ENCODE results near the gene LCA5. TPM values are rescaled to one million over a fixed set of nuclear protein-coding genes. Genes with fewer than 3 reads are reported as not detected.

LCA5 gene
- total and polyA plus RNA-seq, 7 donors = 0.23 to 10.7 (median 5.0) TPM

- no peaks in the 10 kb centered on the region for H3K27me3 ChIP-seq
- intact Hi-C loops (cut with DNase I) = no loop called here
These were observed 96.0 kb downstream of the LCA5 start for GRCh38 chr6:79441192-79441591.

GRCh38 chr6:79440598-79440997, 96.6 kb downstream of the LCA5 start:
- Histone ChIP-seq H3K9me3 (no peaks in the 10 kb centered on the region), H3K4me3 (no peak overlapping the region), H3K27me3 (no peaks in the 10 kb centered on the region), H3K36me3 (no peaks in the 10 kb centered on the region), H3K4me1 (no peaks in the 10 kb centered on the region), H3K27ac (no peak overlapping the region)
- no peak for DNase-seq
- TF ChIP-seq POLR2AphosphoS5 (IDR thresholded peaks at IDR 0.05) (no peak), CTCF (IDR thresholded peaks at IDR 0.05) (no peak), EP300 (IDR thresholded peaks at IDR 0.05) (no peak), POLR2A (IDR thresholded peaks at IDR 0.05) (no peak)
- 69 to 83% methylated on average over 1 of the region's 1 CpG for WGBS, 2 donors
- intact Hi-C loops (cut with DNase I) = no loop called here

More at GRCh38 chr6:79441192-79441591, 96.0 kb downstream of the LCA5 start:
- no peak overlapping the region for H3K4me3 ChIP-seq
- H3K27ac ChIP-seq = no peak overlapping the region
- H3K4me1 ChIP-seq = no peaks in the 10 kb centered on the region
- no peaks in the 10 kb centered on the region for H3K36me3 ChIP-seq
- no peaks in the 10 kb centered on the region for H3K9me3 ChIP-seq
- DNase-seq = no peak
- TF ChIP-seq EP300 (IDR thresholded peaks at IDR 0.05) (no peak), POLR2AphosphoS5 (IDR thresholded peaks at IDR 0.05) (no peak), CTCF (IDR thresholded peaks at IDR 0.05) (no peak), POLR2A (IDR thresholded peaks at IDR 0.05) (no peak)

- TF ChIP-seq EP300 (IDR thresholded peaks at IDR 0.05) = no peak
- no peak for TF ChIP-seq POLR2AphosphoS5 (IDR thresholded peaks at IDR 0.05)
- TF ChIP-seq POLR2A (IDR thresholded peaks at IDR 0.05) = no peak
- TF ChIP-seq CTCF (IDR thresholded peaks at IDR 0.05) = no peak
- 52 to 58% methylated on average over 2 of the region's 2 CpGs for WGBS, 2 donors
These were observed 99.2 kb downstream of the LCA5 start for GRCh38 chr6:79438030-79438429.

GRCh38 chr6:79436241-79436640, 101.0 kb downstream of the LCA5 start:
- no peaks in the 10 kb centered on the region for H3K27me3 ChIP-seq
- 42 to 74% methylated on average over 2 of the region's 2 CpGs for WGBS, 2 donors
- no peaks in the 10 kb centered on the region for H3K9me3 ChIP-seq
- no peak overlapping the region for H3K4me3 ChIP-seq
- TF ChIP-seq POLR2AphosphoS5 (IDR thresholded peaks at IDR 0.05) (no peak), CTCF (IDR thresholded peaks at IDR 0.05) (no peak), POLR2A (IDR thresholded peaks at IDR 0.05) (no peak), EP300 (IDR thresholded peaks at IDR 0.05) (no peak)
- no peaks in the 10 kb centered on the region for H3K4me1 ChIP-seq
- intact Hi-C loops (cut with DNase I) = no loop called here
- no peaks in the 10 kb centered on the region for H3K36me3 ChIP-seq
- H3K27ac ChIP-seq = no peak overlapping the region
- no peak for DNase-seq

More at GRCh38 chr6:79438030-79438429, 99.2 kb downstream of the LCA5 start:
- Histone ChIP-seq H3K4me1 (no peaks in the 10 kb centered on the region), H3K27me3 (no peaks in the 10 kb centered on the region), H3K9me3 (no peaks in the 10 kb centered on the region), H3K4me3 (no peak overlapping the region), H3K36me3 (no peaks in the 10 kb centered on the region), H3K27ac (no peak overlapping the region)
- no peak for DNase-seq
- intact Hi-C loops (cut with DNase I) = no loop called here

- Histone ChIP-seq H3K4me3 (no peak overlapping the region), H3K27ac (no peak overlapping the region), H3K36me3 (no peaks in the 10 kb centered on the region), H3K9me3 (no peaks in the 10 kb centered on the region), H3K27me3 (no peaks in the 10 kb centered on the region), H3K4me1 (no peaks in the 10 kb centered on the region)
- DNase-seq = no peak
- TF ChIP-seq POLR2A (IDR thresholded peaks at IDR 0.05) (no peak), POLR2AphosphoS5 (IDR thresholded peaks at IDR 0.05) (no peak), CTCF (IDR thresholded peaks at IDR 0.05) (no peak), EP300 (IDR thresholded peaks at IDR 0.05) (no peak)
- intact Hi-C loops (cut with DNase I) = no loop called here
These were observed 101.5 kb downstream of the LCA5 start for GRCh38 chr6:79435746-79436145.
